ENCODE measurements around the gene DECR2. TPM values are rescaled to one million over a fixed set of nuclear protein-coding genes. Genes with fewer than 3 reads are reported as not detected.

The DECR2 gene
- total RNA-seq, 1 donor from 2014 or later = 10.1 TPM

DNA sequence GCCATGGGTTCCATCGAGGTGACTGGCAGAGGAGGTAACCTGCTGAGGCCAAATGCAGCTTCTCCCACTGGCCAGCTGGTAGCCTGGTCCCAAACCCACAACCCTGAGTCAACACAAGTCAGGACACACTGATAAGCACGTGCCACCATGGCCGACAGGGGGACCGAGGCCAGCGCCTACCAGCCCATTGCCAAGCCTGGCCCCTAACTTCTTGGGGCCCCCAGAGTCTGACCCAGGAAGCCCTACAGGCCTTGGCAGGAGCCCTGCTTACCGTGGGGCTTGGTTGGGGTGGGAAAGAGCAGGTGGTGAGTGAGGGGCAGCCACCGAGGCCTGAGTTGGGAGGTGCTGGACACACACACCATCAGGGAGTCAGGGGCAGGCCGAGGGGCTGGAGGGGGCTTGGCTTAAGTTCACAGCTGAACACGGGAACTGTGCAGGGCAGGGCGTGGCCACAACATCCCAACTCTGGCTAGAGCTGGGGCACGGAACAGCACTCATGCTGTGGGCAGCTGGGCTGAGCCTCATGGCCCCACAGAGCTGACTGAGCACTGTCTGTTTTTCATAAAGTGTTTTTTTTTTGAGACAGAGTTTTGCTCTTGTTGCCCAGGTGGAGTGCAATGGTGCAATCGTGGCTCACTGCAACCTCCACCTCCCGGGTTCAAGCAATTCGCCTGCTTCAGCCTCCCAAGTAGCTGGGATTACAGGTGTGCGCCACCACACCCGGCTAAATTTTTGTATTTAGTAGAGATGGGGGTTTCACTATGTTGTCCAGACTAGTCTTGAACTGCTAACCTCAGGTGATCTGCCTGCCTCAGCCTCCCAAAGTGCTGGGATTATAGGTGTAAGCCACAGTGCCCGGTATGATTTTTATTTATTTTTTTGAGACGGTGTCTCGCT is 36.8 kb upstream of the DECR2 start:
- Histone ChIP-seq H3K4me1 (peaks cover 16% of the 10 kb centered on the region), H3K4me3 (no peak overlapping the region), H3K36me3 (peaks cover 31% of the 10 kb centered on the region), H3K27ac (no peak overlapping the region), H3K27me3 (ENCODE audit: low read depth) (peaks cover 9% of the 10 kb centered on the region), H3K9me3 (no peaks in the 10 kb centered on the region)
- TF ChIP-seq, protein P1, sequence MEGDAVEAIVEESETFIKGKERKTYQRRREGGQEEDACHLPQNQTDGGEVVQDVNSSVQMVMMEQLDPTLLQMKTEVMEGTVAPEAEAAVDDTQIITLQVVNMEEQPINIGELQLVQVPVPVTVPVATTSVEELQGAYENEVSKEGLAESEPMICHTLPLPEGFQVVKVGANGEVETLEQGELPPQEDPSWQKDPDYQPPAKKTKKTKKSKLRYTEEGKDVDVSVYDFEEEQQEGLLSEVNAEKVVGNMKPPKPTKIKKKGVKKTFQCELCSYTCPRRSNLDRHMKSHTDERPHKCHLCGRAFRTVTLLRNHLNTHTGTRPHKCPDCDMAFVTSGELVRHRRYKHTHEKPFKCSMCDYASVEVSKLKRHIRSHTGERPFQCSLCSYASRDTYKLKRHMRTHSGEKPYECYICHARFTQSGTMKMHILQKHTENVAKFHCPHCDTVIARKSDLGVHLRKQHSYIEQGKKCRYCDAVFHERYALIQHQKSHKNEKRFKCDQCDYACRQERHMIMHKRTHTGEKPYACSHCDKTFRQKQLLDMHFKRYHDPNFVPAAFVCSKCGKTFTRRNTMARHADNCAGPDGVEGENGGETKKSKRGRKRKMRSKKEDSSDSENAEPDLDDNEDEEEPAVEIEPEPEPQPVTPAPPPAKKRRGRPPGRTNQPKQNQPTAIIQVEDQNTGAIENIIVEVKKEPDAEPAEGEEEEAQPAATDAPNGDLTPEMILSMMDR (IDR thresholded peaks at IDR 0.05) = no peak
- DNase-seq = no peak
- no peak for ATAC-seq
- intact Hi-C loops (cut with DNase I) = no loop called here

DNA sequence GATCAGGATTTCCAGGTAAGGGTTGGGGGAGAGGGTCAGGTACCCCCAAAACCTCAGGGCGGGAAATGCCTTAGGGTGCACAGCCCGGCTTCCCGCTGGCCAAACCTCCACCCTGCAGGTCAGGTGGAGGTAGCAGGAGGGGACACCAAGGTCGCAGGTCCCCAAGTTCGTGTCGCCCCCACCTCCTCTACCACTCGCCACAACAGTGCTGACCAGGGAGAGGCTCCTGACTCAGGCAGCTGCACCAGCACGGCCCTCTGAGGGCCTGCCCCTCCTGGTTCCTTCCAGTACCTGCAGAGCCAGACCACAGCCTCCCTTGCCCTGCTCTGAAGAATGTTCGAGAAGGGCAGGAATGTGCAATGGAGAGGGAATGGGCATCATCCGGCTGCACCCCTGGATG is 35.2 kb upstream of the DECR2 start:
- Histone ChIP-seq H3K27me3 (ENCODE audit: low read depth) (peaks cover 9% of the 10 kb centered on the region), H3K36me3 (peaks cover 32% of the 10 kb centered on the region), H3K27ac (no peak overlapping the region), H3K9me3 (no peaks in the 10 kb centered on the region), H3K4me1 (peaks cover 27% of the 10 kb centered on the region), H3K4me3 (no peak overlapping the region)
- ATAC-seq (no peak), DNase-seq (no peak)
- TF ChIP-seq, protein P1 (IDR thresholded peaks at IDR 0.05) = no peak
- intact Hi-C loops (cut with DNase I) = no loop called here

DNA sequence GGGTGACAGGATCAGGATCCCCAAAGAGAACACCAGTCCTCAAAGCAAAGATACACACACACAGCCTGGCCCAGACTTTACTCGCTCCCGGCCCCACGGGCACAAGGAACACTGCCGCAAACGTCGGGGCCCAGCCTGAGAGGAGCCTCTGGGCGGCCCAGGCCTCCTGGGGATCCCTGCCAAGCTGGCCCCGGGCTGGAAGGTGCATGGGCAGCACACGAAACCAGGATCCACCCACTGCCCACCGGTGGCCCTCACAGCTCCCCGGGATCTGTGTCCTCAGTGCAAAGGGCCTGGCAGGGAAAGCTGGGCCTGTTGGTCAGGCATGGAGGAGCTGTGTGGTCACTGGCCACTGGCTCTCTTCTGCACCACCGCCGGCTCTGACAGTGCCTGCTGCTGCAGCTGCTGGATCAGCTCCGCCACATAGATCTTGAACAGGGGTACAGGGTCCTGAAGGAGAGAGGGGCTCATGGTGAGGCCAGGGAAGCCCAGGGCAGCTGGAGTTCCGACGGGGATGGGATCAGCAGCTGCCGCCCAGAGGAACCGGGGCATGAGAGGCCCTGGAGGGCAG is 34.3 kb upstream of the DECR2 start:
- TF ChIP-seq, protein P1 (IDR thresholded peaks at IDR 0.05) = no peak
- DNase-seq (no peak), ATAC-seq (no peak)
- no peak overlapping the region for H3K27ac ChIP-seq
- intact Hi-C loops (cut with DNase I) = no loop called here
- no peaks in the 10 kb centered on the region for H3K9me3 ChIP-seq
- peaks cover 20% of the 10 kb centered on the region for H3K4me1 ChIP-seq
- peaks cover 41% of the 10 kb centered on the region for H3K36me3 ChIP-seq
- H3K27me3 ChIP-seq (ENCODE audit: low read depth) = peaks cover 9% of the 10 kb centered on the region
- H3K4me3 ChIP-seq = no peak overlapping the region

DNA sequence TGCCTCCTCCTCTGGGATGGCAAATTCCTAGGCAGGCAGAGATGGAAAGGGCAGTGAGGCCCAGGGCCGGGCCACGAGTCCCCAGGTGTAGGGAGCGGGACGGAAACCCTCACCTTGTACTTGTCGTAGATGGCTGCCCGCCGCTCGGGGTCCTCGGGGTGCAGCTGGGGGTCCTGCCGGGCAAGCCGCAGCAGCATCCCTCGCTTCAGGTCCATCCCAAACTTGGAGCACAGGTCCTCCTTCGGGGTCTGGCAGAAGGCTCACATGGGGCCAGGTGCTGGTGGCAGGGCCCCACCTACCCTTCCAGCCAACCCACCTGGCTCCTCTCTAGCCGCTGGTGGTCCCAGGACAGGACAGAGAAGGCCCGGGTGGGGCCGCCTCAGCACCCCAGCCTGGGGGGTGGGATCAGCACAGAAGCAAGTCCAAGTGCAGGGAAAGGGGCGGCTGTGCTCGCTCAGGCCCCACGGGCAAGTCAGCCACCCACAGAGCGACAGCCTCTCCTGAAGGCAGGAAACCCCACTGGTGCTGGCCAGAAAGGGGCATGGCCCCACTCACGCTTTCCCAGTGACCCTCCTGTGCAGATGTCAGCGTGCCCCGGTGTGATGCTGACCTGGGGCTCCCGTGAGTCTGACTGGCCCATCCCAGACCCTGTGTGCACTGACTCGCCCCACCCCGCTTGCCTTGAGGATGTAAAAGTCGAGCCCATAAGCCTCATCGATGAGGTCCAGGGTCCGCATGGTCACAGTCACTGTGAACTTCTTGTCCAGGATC is 33.1 kb upstream of the DECR2 start:
- TF ChIP-seq, protein P1 (IDR thresholded peaks at IDR 0.05) = no peak
- intact Hi-C loops (cut with DNase I) = no loop called here
- no peak for ATAC-seq
- no peak overlapping the region for H3K27ac ChIP-seq
- H3K4me1 ChIP-seq = peaks cover 19% of the 10 kb centered on the region
- H3K4me3 ChIP-seq = no peak overlapping the region
- no peaks in the 10 kb centered on the region for H3K9me3 ChIP-seq
- DNase-seq = no peak
- peaks cover 3% of the 10 kb centered on the region for H3K27me3 ChIP-seq (ENCODE audit: low read depth)
- peaks cover 51% of the 10 kb centered on the region for H3K36me3 ChIP-seq

DNA sequence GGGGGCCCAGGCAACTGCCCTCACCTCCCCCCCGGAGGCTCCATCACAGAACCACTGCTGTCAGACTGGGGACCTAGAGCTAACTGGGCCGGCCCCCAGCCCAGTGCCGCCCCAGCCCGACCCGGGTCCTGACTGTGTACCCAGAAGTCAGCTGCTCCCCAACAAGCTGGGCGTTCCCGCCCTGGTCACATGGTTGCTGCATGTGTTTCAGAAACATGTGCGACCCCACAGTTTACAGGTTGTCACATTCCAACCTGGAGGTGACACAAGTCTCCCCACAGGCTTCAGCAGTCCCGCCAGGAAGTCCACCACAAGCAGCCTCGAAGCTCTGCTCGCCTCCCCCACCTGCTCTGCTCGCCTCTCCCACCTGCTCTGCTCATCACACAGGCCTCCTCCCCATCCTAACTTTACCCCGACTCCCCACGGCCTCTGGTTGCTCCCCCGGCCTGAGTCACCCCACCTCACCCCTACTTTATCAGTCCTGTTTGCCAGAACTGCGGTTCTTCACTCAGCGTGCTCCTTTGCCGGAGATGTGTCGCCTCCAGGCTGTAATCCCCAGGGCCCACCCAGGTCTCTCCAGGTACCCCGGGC is 32.3 kb upstream of the DECR2 start:
- TF ChIP-seq, protein P1 (IDR thresholded peaks at IDR 0.05) = no peak
- DNase-seq (no peak), ATAC-seq (no peak)
- H3K27ac ChIP-seq = no peak overlapping the region
- peaks cover 58% of the 10 kb centered on the region for H3K36me3 ChIP-seq
- no peaks in the 10 kb centered on the region for H3K9me3 ChIP-seq
- intact Hi-C loops (cut with DNase I) = no loop called here
- H3K27me3 ChIP-seq (ENCODE audit: low read depth) = no peaks in the 10 kb centered on the region
- H3K4me1 ChIP-seq = peaks cover 19% of the 10 kb centered on the region
- H3K4me3 ChIP-seq = no peak overlapping the region
